Anterior cingulate cortex (tissue), 58 donors: ENCODE measurements around the gene MARS1.
A peak's percentile ranks its signal among the peaks of the same experiment; 100 is the strongest.

Experiments used
- DNase-seq, 58 donors: peaks; one replicate each; lab custom pipeline; 2025; lab: John Stamatoyannopoulos, UW

The MARS1 gene

GRCh38 chr12:57456737-57457490 lies 31.0 kb upstream of the MARS1 start:
- no peak for DNase-seq

GRCh38 chr12:57458665-57459054 lies 29.2 kb upstream of the MARS1 start:
- DNase-seq, result no peak

GRCh38 chr12:57459055-57459749 lies 28.7 kb upstream of the MARS1 start:
- peak; percentile 12 to 94 (median 84) for DNase-seq

GRCh38 chr12:57459750-57460467 lies 28.0 kb upstream of the MARS1 start, which contains the start of gene GLI1:
Gene GLI1 (plus strand): TSS chr12:57459785. CDS start chr12:57463692, 3,907 bp downstream.
- peak in 4 of 58 donors; percentile 16 to 56 (median 36) for DNase-seq

GRCh38 chr12:57460468-57460784 lies 27.4 kb upstream of the MARS1 start:
- no peak for DNase-seq

- DNase-seq, result no peak
Observed at GRCh38 chr12:57460841-57461275, 27.0 kb upstream of the MARS1 start.

GRCh38 chr12:57461276-57461916 lies 26.5 kb upstream of the MARS1 start:
- peak in 25 of 58 donors; percentile 14 to 62 (median 27) for DNase-seq

- DNase-seq, result no peak
Observed at GRCh38 chr12:57461917-57462250, 26.0 kb upstream of the MARS1 start.

- DNase-seq, result peak in 54 of 58 donors; percentile 16 to 85 (median 58)
Observed at GRCh38 chr12:57462251-57462911, 25.5 kb upstream of the MARS1 start.

GRCh38 chr12:57462912-57463253 lies 25.0 kb upstream of the MARS1 start:
- no peak for DNase-seq

GRCh38 chr12:57464569-57464968 lies 23.3 kb upstream of the MARS1 start:
- no peak for DNase-seq

- no peak for DNase-seq
Observed at GRCh38 chr12:57465030-57465746, 22.7 kb upstream of the MARS1 start.

GRCh38 chr12:57465747-57466505 lies 21.9 kb upstream of the MARS1 start:
- no peak for DNase-seq

- DNase-seq, result no peak
Observed at GRCh38 chr12:57467212-57467874, 20.5 kb upstream of the MARS1 start.

- no peak for DNase-seq
Observed at GRCh38 chr12:57467915-57468314, 20.0 kb upstream of the MARS1 start.

GRCh38 chr12:57469296-57470164 lies 18.3 kb upstream of the MARS1 start:
- no peak for DNase-seq

- DNase-seq, result no peak
Observed at GRCh38 chr12:57470286-57470969, 17.4 kb upstream of the MARS1 start.
